ENCODE results near the gene PVALEF.
"Not testable (repeated sequence)": the region's sequence is repeated elsewhere in the genome, so short reads cannot be mapped to it uniquely, and the experiment has no call there.

Gene PVALEF

DNA sequence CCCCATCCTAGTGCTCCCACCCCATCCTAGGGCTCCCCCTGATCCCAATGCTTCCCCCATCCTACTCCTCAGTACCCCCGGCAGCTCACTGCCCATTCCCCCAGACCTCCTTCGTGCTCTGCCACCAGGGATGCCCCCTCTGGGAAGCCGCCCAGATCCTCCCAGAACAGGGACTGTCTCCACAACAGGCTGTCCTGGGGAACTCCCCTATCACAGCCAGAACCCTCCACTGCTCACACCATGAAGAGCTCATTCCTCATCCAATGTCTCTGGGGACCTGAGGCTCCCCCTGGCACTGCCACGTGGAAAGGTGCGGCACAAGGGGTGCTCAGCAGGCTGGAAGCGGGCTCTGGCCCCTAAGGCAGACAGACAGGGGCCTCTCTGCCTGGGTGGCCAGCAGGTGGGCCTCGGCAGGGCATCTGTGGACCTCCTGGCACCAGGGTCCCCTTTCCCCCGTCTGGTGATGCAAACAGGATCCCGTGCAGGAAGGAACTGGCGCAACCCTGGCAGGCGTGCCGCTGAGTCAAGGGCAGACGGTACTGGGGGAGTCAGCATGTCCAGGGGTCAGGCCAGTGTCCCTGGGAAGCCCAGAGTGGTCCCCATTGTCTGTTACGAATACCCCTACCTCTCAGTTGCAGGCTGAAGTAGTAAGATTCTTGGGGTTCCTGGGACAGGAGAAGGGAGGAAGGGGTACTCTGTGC is 14.8 kb upstream of the PVALEF start:
- H3K9me3 ChIP-seq (ENCODE audit: low read length), result no peaks in the 10 kb centered on the region
- no peaks in the 10 kb centered on the region for H3K4me1 ChIP-seq (ENCODE audit: insufficient read depth, low read length)
- no peak overlapping the region for H3K4me3 ChIP-seq (ENCODE audit: low read depth in 1 of 2, low read length in 2 of 2)
- no peak overlapping the region for H3K27ac ChIP-seq (ENCODE audit: low read depth, low read length)
- no peaks in the 10 kb centered on the region for H3K27me3 ChIP-seq (ENCODE audit: control insufficient read depth in 1 of 2, insufficient read depth in 2 of 2, low read length in 2 of 2)
- H3K36me3 ChIP-seq (ENCODE audit: insufficient read depth, low read length), result no peaks in the 10 kb centered on the region
- no peak overlapping the region for H3K9ac ChIP-seq (ENCODE audit: low read length)

DNA sequence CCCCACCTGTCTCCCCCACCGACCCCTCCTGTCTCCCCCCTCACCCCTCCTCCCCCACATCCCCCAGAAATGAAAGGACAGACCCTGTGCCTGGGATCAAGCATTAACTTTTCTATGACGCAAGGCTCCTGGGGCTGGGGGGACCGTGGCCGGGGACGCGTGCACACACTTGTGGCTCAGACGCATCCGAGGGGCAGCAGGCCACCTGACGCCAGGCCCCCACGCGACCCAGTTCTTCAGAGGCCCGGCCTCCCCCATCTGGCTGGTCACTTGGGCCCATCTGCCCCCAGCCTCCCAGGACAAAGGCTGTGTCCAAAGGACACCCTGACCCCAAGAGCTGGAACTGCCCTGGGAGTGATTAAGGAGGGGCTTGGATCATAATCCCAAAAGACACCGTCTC is 14.0 kb upstream of the PVALEF start:
- Histone ChIP-seq H3K27ac (ENCODE audit: low read depth, low read length) (no peak overlapping the region), H3K4me1 (ENCODE audit: insufficient read depth, low read length) (no peaks in the 10 kb centered on the region), H3K9ac (ENCODE audit: low read length) (no peak overlapping the region), H3K4me3 (ENCODE audit: low read depth in 1 of 2, low read length in 2 of 2) (no peak overlapping the region), H3K9me3 (ENCODE audit: low read length) (no peaks in the 10 kb centered on the region), H3K27me3 (ENCODE audit: control insufficient read depth in 1 of 2, insufficient read depth in 2 of 2, low read length in 2 of 2) (no peaks in the 10 kb centered on the region), H3K36me3 (ENCODE audit: insufficient read depth, low read length) (no peaks in the 10 kb centered on the region)

DNA sequence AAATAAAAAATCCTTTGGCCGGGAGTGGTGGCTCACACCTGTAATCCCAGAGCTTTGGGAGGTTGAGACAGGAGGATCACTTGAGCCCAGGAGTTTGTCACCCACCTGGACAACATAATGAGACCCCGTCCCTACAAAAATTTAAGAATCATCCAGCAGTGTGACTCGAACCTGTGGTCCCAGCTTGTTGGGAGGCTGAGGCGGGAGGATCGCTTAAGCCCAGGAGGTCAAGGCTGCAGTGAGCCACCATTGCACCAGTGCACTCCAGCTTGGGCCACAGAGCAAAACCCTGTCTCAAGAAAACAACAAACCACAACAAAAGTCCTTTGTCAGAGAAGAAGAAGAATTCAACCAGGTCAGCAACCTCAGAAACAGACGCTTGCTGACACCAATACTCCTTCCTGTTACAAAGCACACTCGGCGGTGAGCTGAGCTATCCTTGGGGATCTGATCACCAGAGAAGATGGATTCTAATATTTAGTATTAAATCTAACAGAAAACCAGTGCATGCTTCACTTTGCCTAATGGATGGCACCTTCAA is 12.9 kb upstream of the PVALEF start:
- no peak overlapping the region for H3K4me3 ChIP-seq (ENCODE audit: low read depth in 1 of 2, low read length in 2 of 2)
- no peaks in the 10 kb centered on the region for H3K27me3 ChIP-seq (ENCODE audit: control insufficient read depth in 1 of 2, insufficient read depth in 2 of 2, low read length in 2 of 2)
- H3K9me3 ChIP-seq (ENCODE audit: low read length), result no peaks in the 10 kb centered on the region
- H3K9ac ChIP-seq (ENCODE audit: low read length), result no peak overlapping the region
- no peak overlapping the region for H3K27ac ChIP-seq (ENCODE audit: low read depth, low read length)
- H3K36me3 ChIP-seq (ENCODE audit: insufficient read depth, low read length), result no peaks in the 10 kb centered on the region
- H3K4me1 ChIP-seq (ENCODE audit: insufficient read depth, low read length), result no peaks in the 10 kb centered on the region

- no peaks in the 10 kb centered on the region for H3K27me3 ChIP-seq (ENCODE audit: control insufficient read depth in 1 of 2, insufficient read depth in 2 of 2, low read length in 2 of 2)
- H3K36me3 ChIP-seq (ENCODE audit: insufficient read depth, low read length), result no peaks in the 10 kb centered on the region
- H3K9ac ChIP-seq (ENCODE audit: low read length), result no peak overlapping the region
- no peaks in the 10 kb centered on the region for H3K4me1 ChIP-seq (ENCODE audit: insufficient read depth, low read length)
- no peaks in the 10 kb centered on the region for H3K9me3 ChIP-seq (ENCODE audit: low read length)
- no peak overlapping the region for H3K27ac ChIP-seq (ENCODE audit: low read depth, low read length)
- no peak overlapping the region for H3K4me3 ChIP-seq (ENCODE audit: low read depth in 1 of 2, low read length in 2 of 2)
Observed at GRCh38 chr17:81153340-81153803, 11.9 kb upstream of the PVALEF start.

DNA sequence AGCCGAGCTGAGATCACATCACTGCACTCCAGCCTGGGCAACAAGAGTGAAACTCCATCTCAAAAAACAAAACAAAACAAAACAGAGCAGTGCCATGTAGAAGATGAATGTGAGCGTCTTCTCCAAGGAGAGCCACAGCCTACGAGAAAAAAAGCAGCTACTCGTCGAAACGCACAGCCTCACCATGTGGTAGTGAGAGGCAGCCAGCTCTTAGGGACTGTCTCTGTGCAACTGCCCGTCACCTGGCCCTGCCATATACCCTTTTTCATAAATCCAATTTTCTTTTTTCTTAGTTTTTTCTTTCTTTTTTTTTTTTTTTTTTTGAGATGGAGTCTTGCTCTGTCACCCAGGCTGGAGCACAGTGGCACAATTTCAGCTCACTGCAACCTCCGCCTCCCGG is 11.3 kb upstream of the PVALEF start:
- not testable (repeated sequence) for H3K27ac ChIP-seq (ENCODE audit: low read depth, low read length); H3K36me3 ChIP-seq (ENCODE audit: insufficient read depth, low read length); H3K4me3 ChIP-seq (ENCODE audit: low read depth in 1 of 2, low read length in 2 of 2); H3K9ac ChIP-seq (ENCODE audit: low read length); H3K4me1 ChIP-seq (ENCODE audit: insufficient read depth, low read length); H3K9me3 ChIP-seq (ENCODE audit: low read length); H3K27me3 ChIP-seq (ENCODE audit: control insufficient read depth in 1 of 2, insufficient read depth in 2 of 2, low read length in 2 of 2)

DNA sequence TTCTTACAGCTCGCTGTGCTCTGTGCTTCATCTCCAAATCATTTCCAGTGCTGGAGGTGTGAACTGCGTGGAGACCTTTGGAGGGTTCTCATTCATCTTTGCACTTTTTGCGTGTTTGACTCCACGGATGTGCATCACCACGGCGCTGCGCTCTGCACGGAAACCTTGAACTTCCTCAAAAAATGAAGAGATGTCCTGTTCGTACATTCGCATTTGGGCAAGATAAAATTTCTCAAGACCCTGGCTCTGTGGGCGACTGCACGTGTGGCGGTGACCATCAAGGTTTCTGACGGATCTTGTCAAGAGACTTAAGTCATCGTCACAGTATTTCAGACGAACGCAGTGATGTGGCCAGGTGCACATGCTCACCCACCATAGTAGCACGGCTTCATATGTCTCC is 10.3 kb upstream of the PVALEF start:
- no peak overlapping the region for H3K27ac ChIP-seq (ENCODE audit: low read depth, low read length)

DNA sequence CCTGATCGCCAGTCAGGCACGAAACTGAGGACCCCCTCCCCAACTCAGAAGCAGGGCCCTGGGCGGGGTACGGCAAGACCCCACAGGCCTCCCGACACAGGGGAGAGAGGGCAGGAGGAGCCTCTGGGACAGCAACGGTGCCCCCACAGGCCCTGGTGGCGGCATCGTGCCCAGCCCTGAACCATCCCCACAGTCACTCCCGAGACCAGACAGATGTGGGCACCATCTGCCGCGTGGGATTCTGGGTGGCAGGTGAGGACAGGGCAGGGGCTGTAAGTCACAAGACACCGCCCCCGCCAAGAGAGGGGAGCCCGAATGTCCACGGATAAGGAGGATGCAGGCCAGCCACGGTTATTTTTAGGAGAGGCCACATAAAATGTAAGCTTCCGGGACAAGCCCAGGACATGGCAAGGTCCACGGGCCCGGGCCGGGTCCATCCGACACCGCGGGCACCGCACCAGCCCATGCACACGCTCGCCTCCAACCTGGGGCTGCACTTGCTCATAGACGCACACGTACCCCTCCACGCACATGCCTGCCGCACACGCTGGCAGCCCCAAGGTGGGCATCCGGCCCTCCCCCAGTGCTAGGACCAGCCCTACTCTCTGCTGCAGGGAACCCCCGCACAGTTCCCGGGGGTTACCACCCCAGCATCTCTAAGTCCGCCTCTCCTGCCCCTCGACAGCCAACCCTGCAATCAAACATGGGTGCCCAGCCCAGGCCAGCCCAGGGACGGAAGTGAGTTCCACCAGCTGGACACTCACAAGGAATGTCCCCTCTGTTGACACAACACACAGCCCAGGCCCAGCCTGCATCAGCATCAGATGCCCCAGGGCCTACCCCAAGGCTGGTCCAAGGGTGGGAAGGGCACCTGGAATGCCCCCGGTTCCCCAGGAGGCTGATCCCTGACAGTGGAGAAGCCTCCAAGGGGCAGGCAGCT is 8.2 kb upstream of the PVALEF start:
- no peaks in the 10 kb centered on the region for H3K27me3 ChIP-seq (ENCODE audit: control insufficient read depth in 1 of 2, insufficient read depth in 2 of 2, low read length in 2 of 2)
- H3K36me3 ChIP-seq (ENCODE audit: insufficient read depth, low read length), result no peaks in the 10 kb centered on the region
- no peak overlapping the region for H3K9ac ChIP-seq (ENCODE audit: low read length)
- no peak overlapping the region for H3K4me3 ChIP-seq (ENCODE audit: low read depth in 1 of 2, low read length in 2 of 2)
- H3K27ac ChIP-seq (ENCODE audit: low read depth, low read length), result no peak overlapping the region
- no peaks in the 10 kb centered on the region for H3K9me3 ChIP-seq (ENCODE audit: low read length)
- no peaks in the 10 kb centered on the region for H3K4me1 ChIP-seq (ENCODE audit: insufficient read depth, low read length)

More for the DNA sequence above, 10.3 kb upstream of the PVALEF start:
- H3K27me3 ChIP-seq (ENCODE audit: control insufficient read depth in 1 of 2, insufficient read depth in 2 of 2, low read length in 2 of 2), result no peaks in the 10 kb centered on the region
- no peak overlapping the region for H3K9ac ChIP-seq (ENCODE audit: low read length)
- H3K4me1 ChIP-seq (ENCODE audit: insufficient read depth, low read length), result no peaks in the 10 kb centered on the region
- H3K36me3 ChIP-seq (ENCODE audit: insufficient read depth, low read length), result no peaks in the 10 kb centered on the region
- H3K9me3 ChIP-seq (ENCODE audit: low read length), result no peaks in the 10 kb centered on the region
- no peak overlapping the region for H3K4me3 ChIP-seq (ENCODE audit: low read depth in 1 of 2, low read length in 2 of 2)

- no peak overlapping the region for H3K4me3 ChIP-seq (ENCODE audit: low read depth in 1 of 2, low read length in 2 of 2)
- no peaks in the 10 kb centered on the region for H3K4me1 ChIP-seq (ENCODE audit: insufficient read depth, low read length)
- no peaks in the 10 kb centered on the region for H3K36me3 ChIP-seq (ENCODE audit: insufficient read depth, low read length)
- H3K27ac ChIP-seq (ENCODE audit: low read depth, low read length), result no peak overlapping the region
- H3K9ac ChIP-seq (ENCODE audit: low read length), result no peak overlapping the region
- no peaks in the 10 kb centered on the region for H3K9me3 ChIP-seq (ENCODE audit: low read length)
- no peaks in the 10 kb centered on the region for H3K27me3 ChIP-seq (ENCODE audit: control insufficient read depth in 1 of 2, insufficient read depth in 2 of 2, low read length in 2 of 2)
Observed at GRCh38 chr17:81157848-81158687, 7.2 kb upstream of the PVALEF start.

- Histone ChIP-seq H3K9me3 (ENCODE audit: low read length) (no peaks in the 10 kb centered on the region), H3K36me3 (ENCODE audit: insufficient read depth, low read length) (no peaks in the 10 kb centered on the region), H3K9ac (ENCODE audit: low read length) (no peak overlapping the region), H3K27me3 (ENCODE audit: control insufficient read depth in 1 of 2, insufficient read depth in 2 of 2, low read length in 2 of 2) (peaks cover 0 to 4% of the 10 kb centered on the region in 2 donors), H3K4me3 (ENCODE audit: low read depth in 1 of 2, low read length in 2 of 2) (no peak overlapping the region), H3K27ac (ENCODE audit: low read depth, low read length) (no peak overlapping the region), H3K4me1 (ENCODE audit: insufficient read depth, low read length) (no peaks in the 10 kb centered on the region)
Observed at GRCh38 chr17:81158688-81159590, 6.4 kb upstream of the PVALEF start.

DNA sequence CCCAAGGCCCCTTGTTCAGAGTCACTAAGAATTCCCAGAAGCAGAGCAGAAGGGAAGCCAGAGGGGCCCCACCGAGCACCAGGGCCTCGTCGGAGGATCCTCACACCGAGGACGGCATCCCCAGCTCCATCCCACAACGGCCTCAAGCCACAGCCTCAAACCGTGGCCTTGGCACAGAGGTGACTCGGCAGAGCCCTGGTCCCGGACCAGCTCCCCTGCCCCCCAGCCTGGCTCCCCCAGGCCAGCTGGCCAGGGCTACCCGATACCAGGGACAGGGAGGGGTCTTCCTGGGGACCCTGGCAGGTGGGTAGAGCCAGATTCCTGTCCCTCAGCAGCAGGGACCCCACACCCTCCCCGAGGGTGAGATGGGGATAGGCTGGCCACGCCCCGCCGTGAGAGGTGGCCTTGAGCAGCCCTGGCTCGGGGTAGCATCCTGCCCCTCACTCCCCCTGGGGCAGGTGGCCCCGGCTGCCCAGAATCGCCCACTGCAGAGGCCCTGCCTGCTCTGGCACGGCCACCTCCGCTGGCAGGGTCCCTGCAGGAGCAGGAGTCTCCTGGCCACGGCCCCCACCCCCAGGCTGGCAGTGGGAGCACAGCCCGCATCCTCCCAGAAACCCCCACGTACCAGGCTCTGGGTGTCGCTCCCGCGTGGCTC is 5.6 kb upstream of the PVALEF start:
- peaks cover 0 to 4% of the 10 kb centered on the region in 2 donors for H3K27me3 ChIP-seq (ENCODE audit: control insufficient read depth in 1 of 2, insufficient read depth in 2 of 2, low read length in 2 of 2)
- H3K4me3 ChIP-seq (ENCODE audit: low read depth in 1 of 2, low read length in 2 of 2), result no peak overlapping the region
- no peaks in the 10 kb centered on the region for H3K36me3 ChIP-seq (ENCODE audit: insufficient read depth, low read length)
- H3K4me1 ChIP-seq (ENCODE audit: insufficient read depth, low read length), result no peaks in the 10 kb centered on the region
- H3K27ac ChIP-seq (ENCODE audit: low read depth, low read length), result no peak overlapping the region
- H3K9me3 ChIP-seq (ENCODE audit: low read length), result no peaks in the 10 kb centered on the region
- H3K9ac ChIP-seq (ENCODE audit: low read length), result no peak overlapping the region

Data from muscle layer of colon (tissue), 2 donors.